Heart right ventricle (tissue), 16 donors: ENCODE results near the gene CHID1. TPM values are rescaled to one million over a fixed set of nuclear protein-coding genes. Genes with fewer than 3 reads are reported as not detected.

Experiments used
- ATAC-seq, 8 donors: fragments of 200-7000 bp; cut with Tn5 transposase; one replicate each; pipeline ENCODE4 v1.9.1; 2020; ENCODE audit warnings: mild to moderate bottlenecking in 8 of 8, moderate library complexity in 8 of 8, moderate number of reproducible peaks in 1 of 8
- DNase-seq, 2 donors: peaks; one replicate each; pipeline ENCODE4 v3.0.0-alpha.2; 2020
- H3K27ac ChIP-seq, 10 donors: fragments of 200-600 bp; sonication (generic) in 2 of 10; one replicate each; pipeline versions ENCODE4 v1.5.0 to v1.8.0; 2020 to 2022; ENCODE audit warnings: mild to moderate bottlenecking in 3 of 10
- H3K27me3 ChIP-seq, 7 donors: fragments of 200-600 bp; one replicate each; pipeline ENCODE4 v1.8.0; 2021 to 2022; ENCODE audit warnings: mild to moderate bottlenecking in 2 of 7
- H3K36me3 ChIP-seq, 9 donors: fragments of 200-600 bp; sonication (generic) in 1 of 9; one replicate each; pipeline versions ENCODE4 v1.5.0 to v1.8.0; 2020 to 2022; ENCODE audit warnings: mild to moderate bottlenecking in 2 of 9
- H3K4me1 ChIP-seq, 9 donors: fragments of 200-600 bp; sonication (generic) in 1 of 9; one replicate each; pipeline versions ENCODE4 v1.5.0 to v1.8.0; 2020 to 2022; ENCODE audit warnings: mild to moderate bottlenecking in 4 of 9
- H3K4me3 ChIP-seq, 10 donors: fragments of 200-600 bp; sonication (generic) in 2 of 10; one replicate each; pipeline versions ENCODE4 v1.5.0 to v1.8.0; 2020 to 2022; ENCODE audit warnings: mild to moderate bottlenecking in 7 of 10, moderate library complexity in 2 of 10
- H3K9me3 ChIP-seq, 11 donors: fragments of 200-600 bp in 10 of 11; sonication (generic) in 2 of 11; one replicate each; pipeline versions ENCODE4 v1.5.0 to v1.8.0; 2013 to 2022; ENCODE audit warnings: mild to moderate bottlenecking in 2 of 11, control low read depth in 1 of 11, moderate library complexity in 1 of 11
- CTCF ChIP-seq, 9 donors: fragments of 200-600 bp; sonication (generic) in 2 of 9; IDR thresholded peaks; one replicate each; pipeline versions ENCODE4 v1.5.0 to v1.8.0; 2021 to 2022; ENCODE audit warnings: antibody characterized with exemption in 9 of 9, mild to moderate bottlenecking in 5 of 9, moderate library complexity in 1 of 9
- WGBS, 2 donors: extraction: QIAGEN DNeasy Blood & Tissue Kit; methylation state at CpG; one replicate each; pipeline ENCODE4 v1.1.7; 2013; ENCODE audit warnings: inconsistent platforms in 1 of 2; 5-methylcytosine and 5-hydroxymethylcytosine counted together
- intact Hi-C, 10 donors: fragments of 100-400 bp; cut with DNase I; formaldehyde crosslinking; loops; one replicate each; pipeline versions ENCODE4 v1.11.1 to v1.14.2; 2022
- polyA plus RNA-seq, 2 donors: library from polyadenylated mRNA; stranded (reverse); fragments of 200-250 nt; gene quantifications; one replicate each; pipeline ENCODE4 v1.2.3, GENCODE V29; 2013
- total RNA-seq, 10 donors: library from RNA; stranded (reverse); fragmentation: NEBNext Ultra II Directional in 3 of 10; extraction: Animal tissue kit (Norgen Biotek cat#: 25700) in 3 of 10; gene quantifications; one replicate each; pipeline versions ENCODE4 v1.2.1 to v1.2.4, GENCODE V29; 2021 to 2023
- donor health status: Arrhythmogenic right ventricular cardiomyopathy.
- donor health status: ischemic (EF 13 %, LVEDD 7.1; RV severe dilation, severe dysfunction).
- donor health status: healthy with polysubstance abuse.
- donor health status: DM: no; HTN: yes; CAD: no.
- donor health status: DM: no; HTN: no; CAD: no.
- donor health status: ischemic (EF 25% LVEDD 6.9; RV normal size, moderate dysfunction).
- donor health status: ischemic (EF 25% LVEDD 5.7; RV mildly dilated, moderate dysfunction).
- donor health status: healthy.
- donor health status: DM: yes; HTN: yes; CAD: no.
- donor health status: Ischemic cardiomyopathy.
- donor health status: ischemic (EF 35%, LVEDD 5.7; RV mildly dilated, moderate dysfunction).
- donor health status: nonischemic (EF 11% LVEDD 7.7; RV severe dilation, severe dysfunction).
- donor health status: DM: yes; HTN: yes; CAD: no.
- donor health status: PGD.
- donor health status: ischemic (EF 29% LVEDD 5.4; RV normal size, mild dysfunction).
- donor health status: nonischemic (EF 23%, LVEDD 6.1; RV moderate dilation, normal function).

Gene CHID1
- total and polyA plus RNA-seq, 12 donors = 40.1 to 75.2 (median 57.5) TPM

GRCh38 chr11:952406-953385 is 42.1 kb upstream of the CHID1 start:
- H3K4me1 ChIP-seq = peaks cover 0 to 39% (median 17%) of the 10 kb centered on the region in 9 donors
- no peak overlapping the region for H3K4me3 ChIP-seq
- no peaks in the 10 kb centered on the region for H3K27me3 ChIP-seq
- WGBS, 2 donors = 78% methylated on average over 18 of the region's 18 CpGs
- no peak for DNase-seq
- no peak overlapping the region for H3K27ac ChIP-seq
- H3K9me3 ChIP-seq = peaks cover 0 to 15% (median 6%) of the 10 kb centered on the region in 11 donors
- intact Hi-C loops = no loop called here
- peak in 4 of 8 donors; percentile 34 to 64 (median 51) for ATAC-seq
- H3K36me3 ChIP-seq = peaks cover 0 to 31% (median 0%) of the 10 kb centered on the region in 9 donors
- no peak for TF ChIP-seq CTCF (IDR thresholded peaks at IDR 0.05)

GRCh38 chr11:951507-951906 is 40.9 kb upstream of the CHID1 start:
- Histone ChIP-seq H3K36me3 (peaks cover 0 to 36% (median 0%) of the 10 kb centered on the region in 9 donors), H3K9me3 (peaks cover 0 to 15% (median 6%) of the 10 kb centered on the region in 11 donors), H3K4me3 (no peak overlapping the region), H3K4me1 (peaks cover 0 to 36% (median 17%) of the 10 kb centered on the region in 9 donors), H3K27me3 (no peaks in the 10 kb centered on the region), H3K27ac (no peak overlapping the region)
- 95 to 97% methylated on average over 9 of the region's 9 CpGs for WGBS, 2 donors
- ATAC-seq (no peak), DNase-seq (no peak)
- intact Hi-C loops = no loop called here
- no peak for TF ChIP-seq CTCF (IDR thresholded peaks at IDR 0.05)

- no peak overlapping the region for H3K4me3 ChIP-seq
- H3K36me3 ChIP-seq = peaks cover 0 to 56% (median 6%) of the 10 kb centered on the region in 9 donors
- no peaks in the 10 kb centered on the region for H3K27me3 ChIP-seq
- TF ChIP-seq CTCF (IDR thresholded peaks at IDR 0.05) = no peak
- peaks cover 0 to 15% (median 6%) of the 10 kb centered on the region in 11 donors for H3K9me3 ChIP-seq
- H3K4me1 ChIP-seq = peaks cover 0 to 25% (median 4%) of the 10 kb centered on the region in 9 donors
- ATAC-seq (no peak), DNase-seq (no peak)
- intact Hi-C loops = no loop called here
- H3K27ac ChIP-seq = no peak overlapping the region
- 95% methylated on average over 4 of the region's 4 CpGs for WGBS, 2 donors
Observed at GRCh38 chr11:947744-948143, 37.1 kb upstream of the CHID1 start.

GRCh38 chr11:945986-946385 is 35.4 kb upstream of the CHID1 start:
- peaks cover 0 to 15% (median 6%) of the 10 kb centered on the region in 11 donors for H3K9me3 ChIP-seq
- 77% methylated on average over 9 of the region's 9 CpGs for WGBS, 2 donors

More at GRCh38 chr11:945986-946385, 35.4 kb upstream of the CHID1 start:
- intact Hi-C loops = no loop called here
- H3K4me1 ChIP-seq = peaks cover 0 to 32% (median 16%) of the 10 kb centered on the region in 9 donors
- peaks cover 0 to 56% (median 6%) of the 10 kb centered on the region in 9 donors for H3K36me3 ChIP-seq
- no peak for ATAC-seq
- DNase-seq = no peak
- H3K4me3 ChIP-seq = no peak overlapping the region
- H3K27me3 ChIP-seq = no peaks in the 10 kb centered on the region
- H3K27ac ChIP-seq = no peak overlapping the region
- no peak for TF ChIP-seq CTCF (IDR thresholded peaks at IDR 0.05)
